ENCODE results near the gene APCDD1L.

The APCDD1L gene

DNA sequence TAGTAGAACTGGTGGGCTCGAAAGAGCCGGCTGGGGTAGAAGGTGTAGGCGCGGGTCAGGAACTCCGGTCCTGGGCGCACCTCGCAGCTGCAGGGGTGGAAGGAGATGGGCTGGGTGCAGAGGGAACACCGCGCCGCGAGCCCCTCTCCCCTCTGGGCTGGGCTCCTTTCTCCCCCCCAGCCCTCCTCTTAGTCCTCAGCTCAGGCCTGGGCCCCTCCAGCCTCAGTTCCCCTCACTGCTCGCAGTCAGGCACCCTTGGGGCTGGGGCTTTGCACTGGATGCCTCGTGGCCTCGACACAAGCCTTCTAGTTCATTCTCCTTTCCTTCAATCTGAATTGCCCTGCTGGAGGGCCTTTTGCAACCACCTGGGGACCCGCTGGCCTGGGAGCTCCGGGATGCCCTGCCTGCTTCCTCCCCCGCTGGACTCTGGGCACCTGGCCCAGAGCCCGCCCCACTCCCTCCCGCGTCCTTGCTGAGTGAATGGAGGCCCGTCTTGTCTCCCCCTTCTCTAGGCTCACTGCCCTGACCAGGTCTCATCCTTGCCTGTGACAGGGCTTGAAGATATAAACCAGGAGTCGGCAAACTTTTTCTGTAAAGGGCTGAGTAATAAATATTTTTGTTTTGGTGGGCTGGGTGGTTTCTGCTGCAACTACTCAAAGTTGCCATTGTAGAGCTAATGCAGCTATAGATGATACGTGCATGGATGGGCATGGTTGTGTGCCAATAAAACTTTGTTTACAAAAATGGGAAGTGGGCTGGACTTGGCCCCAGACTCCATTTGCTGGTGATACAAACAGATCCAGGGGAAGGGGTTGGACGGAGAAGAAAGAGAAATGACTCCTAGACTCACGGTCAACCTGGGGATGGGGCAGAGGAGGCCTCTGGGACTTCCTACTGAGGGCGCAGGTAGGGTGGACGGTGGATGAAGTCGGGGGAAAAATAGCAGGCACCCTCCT lies 47.3 kb downstream of the APCDD1L start:
- no peaks in the 10 kb centered on the region for H4K20me1 ChIP-seq (ENCODE audit: insufficient read depth, low read length, poor library complexity, severe bottlenecking)
- no peaks in the 10 kb centered on the region for H3K9me3 ChIP-seq (ENCODE audit: insufficient read depth, low read depth, low read length)
- no peak overlapping the region for H3K4me3 ChIP-seq (ENCODE audit: low read length, poor library complexity, severe bottlenecking)
- no peaks in the 10 kb centered on the region for H3K36me3 ChIP-seq (ENCODE audit: insufficient read depth, low read length)
- H3K9me2 ChIP-seq (replicated peaks; ENCODE audit: low read depth, low read length): no peaks in the 10 kb centered on the region
- no peaks in the 10 kb centered on the region for H3F3A ChIP-seq (ENCODE audit: low read depth)
- no peaks in the 10 kb centered on the region for H3K79me2 ChIP-seq (ENCODE audit: insufficient read depth, low read length)
- no peak overlapping the region for H3K9ac ChIP-seq (ENCODE audit: low read depth, low read length, poor library complexity, severe bottlenecking)
- H3K4me1 ChIP-seq (ENCODE audit: insufficient read depth, low read length, poor library complexity, severe bottlenecking): no peaks in the 10 kb centered on the region
- H3K4me2 ChIP-seq (ENCODE audit: low read depth, low read length, poor library complexity, severe bottlenecking): no peak overlapping the region
- no peaks in the 10 kb centered on the region for H3K27me3 ChIP-seq (ENCODE audit: insufficient read depth, low read length, poor library complexity, severe bottlenecking)
- no peak for TF ChIP-seq EZH2phosphoT487 (IDR thresholded peaks at IDR 0.05; ENCODE audit: borderline replicate concordance)
- no peak for TF ChIP-seq CTCF (conservative IDR thresholded peaks at IDR 0.05; ENCODE audit: low read length)
- H2AFZ ChIP-seq (ENCODE audit: low read length): no peak overlapping the region

DNA sequence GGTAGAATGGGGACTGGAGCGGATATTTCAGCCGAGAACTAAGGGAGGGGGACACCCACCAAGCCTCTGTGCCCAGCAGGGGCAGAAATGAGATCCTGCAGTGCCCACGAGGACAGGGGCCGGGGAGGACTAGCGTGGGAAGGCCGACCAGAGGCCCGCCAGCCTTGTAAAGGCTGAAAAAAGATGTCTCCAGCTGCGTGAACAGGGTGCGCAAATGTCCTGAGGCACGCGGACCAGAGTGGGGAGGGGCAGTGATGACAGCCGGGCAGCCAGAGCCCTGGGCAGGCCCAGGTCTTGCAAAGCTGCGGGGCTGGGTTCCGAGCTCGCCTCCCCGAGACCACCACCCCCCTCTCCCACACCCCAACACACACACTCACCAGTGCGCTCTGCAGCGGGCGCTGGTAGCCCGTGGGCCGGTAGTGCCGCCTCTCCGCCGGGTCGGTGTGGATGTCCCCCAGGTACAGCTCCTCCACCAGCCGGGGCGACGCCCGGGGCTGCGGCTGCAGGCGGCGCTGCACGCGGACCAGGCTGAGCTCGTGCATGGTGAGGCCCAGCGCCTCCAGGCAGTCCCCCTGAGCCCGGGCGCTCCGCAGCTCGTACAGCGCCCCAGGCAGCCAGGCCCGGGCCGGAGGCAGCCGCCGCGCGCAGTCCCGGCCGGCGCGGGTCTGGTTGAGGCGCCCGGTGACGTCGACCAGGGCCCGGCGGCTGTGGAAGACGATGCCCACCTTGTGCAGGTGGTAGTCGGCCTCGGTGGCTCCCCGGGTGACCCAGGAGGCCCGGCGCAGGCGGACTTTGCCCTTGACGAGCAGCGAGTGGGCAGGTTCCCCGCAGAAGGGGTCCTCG lies 48.2 kb downstream of the APCDD1L start:
- TF ChIP-seq CTCF (conservative IDR thresholded peaks at IDR 0.05; ENCODE audit: low read length) (no peak), EZH2phosphoT487 (IDR thresholded peaks at IDR 0.05; ENCODE audit: borderline replicate concordance) (no peak)
- H3K9ac ChIP-seq (ENCODE audit: low read depth, low read length, poor library complexity, severe bottlenecking): no peak overlapping the region
- H3F3A ChIP-seq (ENCODE audit: low read depth): no peaks in the 10 kb centered on the region
- no peak overlapping the region for H2AFZ ChIP-seq (ENCODE audit: low read length)
- H3K4me2 ChIP-seq (ENCODE audit: low read depth, low read length, poor library complexity, severe bottlenecking): no peak overlapping the region
- H3K9me2 ChIP-seq (replicated peaks; ENCODE audit: low read depth, low read length): no peaks in the 10 kb centered on the region
- no peaks in the 10 kb centered on the region for H4K20me1 ChIP-seq (ENCODE audit: insufficient read depth, low read length, poor library complexity, severe bottlenecking)
- H3K9me3 ChIP-seq (ENCODE audit: insufficient read depth, low read depth, low read length): no peaks in the 10 kb centered on the region
- H3K4me3 ChIP-seq (ENCODE audit: low read length, poor library complexity, severe bottlenecking): no peak overlapping the region
- H3K4me1 ChIP-seq (ENCODE audit: insufficient read depth, low read length, poor library complexity, severe bottlenecking): no peaks in the 10 kb centered on the region
- H3K79me2 ChIP-seq (ENCODE audit: insufficient read depth, low read length): no peaks in the 10 kb centered on the region
- no peaks in the 10 kb centered on the region for H3K27me3 ChIP-seq (ENCODE audit: insufficient read depth, low read length, poor library complexity, severe bottlenecking)
- H3K36me3 ChIP-seq (ENCODE audit: insufficient read depth, low read length): no peaks in the 10 kb centered on the region

DNA sequence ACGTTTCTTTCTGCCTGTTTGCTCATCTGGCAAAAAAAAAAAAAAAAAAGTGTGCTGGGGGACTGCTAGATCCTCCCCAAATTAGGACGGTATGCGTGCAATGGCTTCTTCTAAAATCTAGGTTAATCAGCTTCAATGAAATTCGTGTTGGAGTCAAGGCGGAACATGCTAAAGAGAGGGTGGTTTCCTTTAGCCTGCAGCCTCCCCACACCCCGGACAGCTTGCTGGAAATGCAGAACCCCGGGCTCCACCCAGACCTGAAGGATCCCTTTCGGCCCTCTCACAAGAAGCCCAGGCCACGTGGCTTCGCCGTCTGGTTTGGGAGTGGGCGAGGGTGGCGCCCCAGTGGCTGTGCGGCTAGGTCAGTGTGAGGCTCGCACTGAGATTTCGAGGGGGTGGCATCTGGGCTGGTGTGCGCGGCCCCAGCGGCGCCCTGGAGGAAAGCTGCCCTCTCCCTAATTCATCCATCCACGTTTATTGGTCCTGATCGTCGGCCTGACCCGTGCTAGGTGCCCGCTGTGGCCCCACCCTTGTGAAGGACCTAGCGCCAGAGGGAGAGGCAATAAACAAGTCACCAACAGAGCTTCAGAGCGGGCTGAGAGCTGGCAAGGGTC lies 49.0 kb downstream of the APCDD1L start:
- no peaks in the 10 kb centered on the region for H3K36me3 ChIP-seq (ENCODE audit: insufficient read depth, low read length)
- TF ChIP-seq CTCF (conservative IDR thresholded peaks at IDR 0.05; ENCODE audit: low read length): no peak
- TF ChIP-seq EZH2phosphoT487 (IDR thresholded peaks at IDR 0.05; ENCODE audit: borderline replicate concordance): no peak

More for the DNA sequence above, 49.0 kb downstream of the APCDD1L start:
- H3K4me3 ChIP-seq (ENCODE audit: low read length, poor library complexity, severe bottlenecking): no peak overlapping the region
- no peaks in the 10 kb centered on the region for H3K79me2 ChIP-seq (ENCODE audit: insufficient read depth, low read length)
- H3K27me3 ChIP-seq (ENCODE audit: insufficient read depth, low read length, poor library complexity, severe bottlenecking): no peaks in the 10 kb centered on the region
- no peaks in the 10 kb centered on the region for H4K20me1 ChIP-seq (ENCODE audit: insufficient read depth, low read length, poor library complexity, severe bottlenecking)
- no peaks in the 10 kb centered on the region for H3K4me1 ChIP-seq (ENCODE audit: insufficient read depth, low read length, poor library complexity, severe bottlenecking)
- H3K4me2 ChIP-seq (ENCODE audit: low read depth, low read length, poor library complexity, severe bottlenecking): no peak overlapping the region
- no peaks in the 10 kb centered on the region for H3F3A ChIP-seq (ENCODE audit: low read depth)
- H3K9ac ChIP-seq (ENCODE audit: low read depth, low read length, poor library complexity, severe bottlenecking): no peak overlapping the region
- H2AFZ ChIP-seq (ENCODE audit: low read length): no peak overlapping the region
- no peaks in the 10 kb centered on the region for H3K9me2 ChIP-seq (replicated peaks; ENCODE audit: low read depth, low read length)
- H3K9me3 ChIP-seq (ENCODE audit: insufficient read depth, low read depth, low read length): no peaks in the 10 kb centered on the region

All from Loucy (cell line).